Esophagus squamous epithelium (tissue), 4 donors: ENCODE measurements around the gene SLC6A7.

Source experiments
- POLR2A ChIP-seq, 4 donors: fragments of 450-650 bp; IDR thresholded peaks; one replicate each; pipeline ENCODE4 v1.6.1; 2017; ENCODE audit warnings: antibody characterized with exemption in 4 of 4, mild to moderate bottlenecking in 4 of 4, moderate library complexity in 3 of 4
- TF ChIP-seq, protein P1 (sequence below), 6 experiments: fragments of 450-650 bp in 4 of 6; fragments of 200-600 bp in 2 of 6; sonication (generic) in 2 of 6; IDR thresholded peaks; one replicate each; pipeline ENCODE4 v1.5.1; 2016 to 2019; ENCODE audit warnings: antibody characterized with exemption in 6 of 6, mild to moderate bottlenecking in 4 of 6, moderate library complexity in 4 of 6

- TF ChIP-seq, protein P1, sequence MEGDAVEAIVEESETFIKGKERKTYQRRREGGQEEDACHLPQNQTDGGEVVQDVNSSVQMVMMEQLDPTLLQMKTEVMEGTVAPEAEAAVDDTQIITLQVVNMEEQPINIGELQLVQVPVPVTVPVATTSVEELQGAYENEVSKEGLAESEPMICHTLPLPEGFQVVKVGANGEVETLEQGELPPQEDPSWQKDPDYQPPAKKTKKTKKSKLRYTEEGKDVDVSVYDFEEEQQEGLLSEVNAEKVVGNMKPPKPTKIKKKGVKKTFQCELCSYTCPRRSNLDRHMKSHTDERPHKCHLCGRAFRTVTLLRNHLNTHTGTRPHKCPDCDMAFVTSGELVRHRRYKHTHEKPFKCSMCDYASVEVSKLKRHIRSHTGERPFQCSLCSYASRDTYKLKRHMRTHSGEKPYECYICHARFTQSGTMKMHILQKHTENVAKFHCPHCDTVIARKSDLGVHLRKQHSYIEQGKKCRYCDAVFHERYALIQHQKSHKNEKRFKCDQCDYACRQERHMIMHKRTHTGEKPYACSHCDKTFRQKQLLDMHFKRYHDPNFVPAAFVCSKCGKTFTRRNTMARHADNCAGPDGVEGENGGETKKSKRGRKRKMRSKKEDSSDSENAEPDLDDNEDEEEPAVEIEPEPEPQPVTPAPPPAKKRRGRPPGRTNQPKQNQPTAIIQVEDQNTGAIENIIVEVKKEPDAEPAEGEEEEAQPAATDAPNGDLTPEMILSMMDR (IDR thresholded peaks at IDR 0.05), result no peak
- no peak for TF ChIP-seq POLR2A (IDR thresholded peaks at IDR 0.05)
Measured at GRCh38 chr5:150142959-150143349, 46.9 kb upstream of the SLC6A7 start.
